Heart left ventricle (tissue), 13 donors: ENCODE data around the gene KIF21B.

ENCODE experiments used
- CTCF ChIP-seq, 12 donors: fragments of 200-600 bp; sonication (generic) in 4 of 12; IDR thresholded peaks; one replicate each; pipeline versions ENCODE4 v1.5.0 to v1.8.0; 2018 to 2022; ENCODE audit warnings: antibody characterized with exemption in 12 of 12, mild to moderate bottlenecking in 5 of 12
- POLR2A ChIP-seq, 2 donors: fragments of 450-650 bp; IDR thresholded peaks; one replicate each; pipeline ENCODE4 v1.6.1; 2017; ENCODE audit warnings: antibody characterized with exemption in 2 of 2, mild to moderate bottlenecking in 2 of 2, moderate library complexity in 2 of 2
- donor health status: ischemic (EF 13 %, LVEDD 7.1; RV severe dilation, severe dysfunction).
- donor health status: DM: no; HTN: yes; CAD: no.
- donor health status: DM: no; HTN: no; CAD: no.
- donor health status: ischemic (EF 25% LVEDD 6.9; RV normal size, moderate dysfunction).
- donor health status: ischemic (EF 25% LVEDD 5.7; RV mildly dilated, moderate dysfunction).
- donor health status: ischemic (EF 35%, LVEDD 5.7; RV mildly dilated, moderate dysfunction).
- donor health status: nonischemic (EF 11% LVEDD 7.7; RV severe dilation, severe dysfunction).
- donor health status: DM: yes; HTN: yes; CAD: no.
- donor health status: PGD.
- donor health status: ischemic (EF 29% LVEDD 5.4; RV normal size, mild dysfunction).
- donor health status: nonischemic (EF 23%, LVEDD 6.1; RV moderate dilation, normal function).

GRCh38 chr1:201023920-201024624, 558 bp upstream of the KIF21B start:
- TF ChIP-seq CTCF (IDR thresholded peaks at IDR 0.05) (no peak), POLR2A (IDR thresholded peaks at IDR 0.05) (no peak)
